HG03060 (cell line): Measurements from ENCODE around the gene TMEM255B.
"Not testable (repeated sequence)": the region's sequence is repeated elsewhere in the genome, so short reads cannot be mapped to it uniquely, and the experiment has no call there.

ENCODE experiments used
- ATAC-seq: cut with Tn5 transposase; IDR thresholded peaks from one replicate; pipeline ENCODE4 v1.9.1; 2021; ENCODE audit warnings: low read depth, moderate number of reproducible peaks; ENCODE audit not compliant: unreplicated experiment

Gene TMEM255B

DNA sequence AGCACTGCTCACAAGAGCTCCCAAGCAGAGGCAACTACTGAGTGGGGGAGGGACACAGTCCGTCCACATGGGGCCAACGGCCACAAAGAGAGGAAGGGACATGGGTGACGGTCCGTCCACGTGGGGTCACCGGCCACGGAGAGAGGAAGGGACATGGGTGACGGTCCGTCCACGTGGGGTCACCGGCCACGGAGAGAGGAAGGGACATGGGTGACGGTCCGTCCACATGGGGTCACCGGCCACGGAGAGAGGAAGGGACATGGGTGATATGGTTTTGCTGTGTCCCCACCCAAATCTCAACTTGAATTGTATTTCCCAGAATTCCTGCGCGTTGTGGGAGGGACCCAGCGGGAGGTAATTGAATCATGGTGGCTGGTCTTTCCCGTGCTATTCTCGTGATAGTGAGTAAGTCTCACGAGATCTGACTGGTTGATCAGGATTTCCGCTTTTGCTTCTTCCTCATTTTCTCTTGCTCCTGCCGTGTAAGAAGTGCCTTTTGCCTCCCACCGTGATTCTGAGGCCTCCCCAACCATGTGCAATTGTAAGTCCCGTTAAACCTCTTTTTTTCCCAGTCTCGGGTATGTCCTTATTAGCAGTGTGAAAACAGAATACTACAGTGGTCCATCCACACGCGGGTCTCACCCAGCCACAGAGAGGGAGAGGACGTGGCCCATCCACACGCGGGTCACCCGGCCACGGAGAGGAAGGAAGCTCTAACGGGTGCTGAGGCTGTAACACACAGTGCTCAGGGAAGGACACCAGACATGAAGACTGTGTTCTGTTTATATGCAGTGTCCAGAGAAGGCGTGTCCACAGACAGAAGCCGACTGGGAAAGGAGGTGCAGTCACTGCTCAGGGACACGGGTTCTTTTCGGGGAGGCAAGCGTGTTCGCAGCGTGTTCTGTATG, 56.4 kb downstream of the TMEM255B start:
- ATAC-seq = no peak

DNA sequence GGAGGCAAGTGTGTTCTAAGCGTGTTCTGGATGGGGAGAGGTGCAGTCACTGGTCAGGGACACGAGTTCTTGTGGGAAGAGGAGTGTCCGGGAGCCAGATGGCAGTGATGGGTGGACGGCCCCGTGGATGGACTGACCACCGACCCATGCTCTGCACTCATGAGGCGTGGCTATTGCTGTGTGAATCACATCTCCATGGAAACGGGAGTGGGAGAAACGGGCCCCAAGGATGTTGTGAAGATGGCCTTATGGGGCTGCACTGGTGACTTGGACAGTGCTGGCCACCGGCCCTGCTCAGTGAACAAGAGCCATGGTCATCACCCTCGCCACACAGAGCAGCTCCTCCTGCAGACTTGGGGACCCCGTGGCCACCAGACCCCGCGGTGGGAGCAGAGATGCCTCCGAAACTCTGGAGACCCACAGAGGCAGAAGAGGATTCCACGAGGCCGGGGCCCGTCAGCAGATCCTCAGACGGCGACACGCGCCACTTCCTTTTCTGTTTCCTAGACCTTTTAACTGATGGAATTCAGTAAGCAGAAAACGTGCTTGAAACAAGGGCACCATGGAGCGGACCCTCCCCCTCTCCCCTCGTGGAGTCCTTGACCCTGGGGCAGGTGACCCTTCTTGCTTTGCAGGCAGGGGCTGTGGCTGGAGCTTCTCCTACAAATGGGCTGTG, 57.4 kb downstream of the TMEM255B start:
- no peak for ATAC-seq

GRCh38 chr13:113816946-113817859, 58.2 kb downstream of the TMEM255B start:
- no peak for ATAC-seq

GRCh38 chr13:113817860-113818691, 59.0 kb downstream of the TMEM255B start:
- no peak for ATAC-seq

GRCh38 chr13:113818700-113819295, 59.8 kb downstream of the TMEM255B start:
- no peak for ATAC-seq

GRCh38 chr13:113819341-113819730, 60.3 kb downstream of the TMEM255B start:
- no peak for ATAC-seq

GRCh38 chr13:113819731-113820715, 61.0 kb downstream of the TMEM255B start:
- no peak for ATAC-seq

GRCh38 chr13:113820813-113821651, 62.0 kb downstream of the TMEM255B start:
- no peak for ATAC-seq

DNA sequence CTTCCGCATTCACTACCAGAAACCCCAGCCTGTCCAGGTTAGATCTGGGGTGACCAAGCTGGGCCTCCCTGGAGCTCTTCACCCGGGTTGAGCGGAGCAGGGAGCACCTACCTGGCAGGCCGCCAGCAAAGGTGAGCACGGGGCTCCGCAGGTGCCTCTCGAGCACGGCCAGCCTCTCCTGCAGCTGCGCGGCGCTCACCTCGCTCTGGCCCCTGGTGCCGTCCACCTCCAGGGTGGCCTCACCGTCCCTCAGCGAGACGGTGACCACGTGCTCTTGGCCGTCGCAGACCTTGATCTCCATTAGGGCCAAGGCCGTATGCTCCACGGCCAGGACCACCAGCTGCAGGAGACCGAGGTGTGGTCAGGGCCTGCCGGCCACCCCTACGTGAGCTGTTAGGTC, 62.8 kb downstream of the TMEM255B start:
- ATAC-seq = no peak

- no peak for ATAC-seq
Measured at GRCh38 chr13:113822266-113822665, 63.2 kb downstream of the TMEM255B start.

- no peak for ATAC-seq
Measured at GRCh38 chr13:113822956-113823744, 64.1 kb downstream of the TMEM255B start.

GRCh38 chr13:113823771-113824170, 64.7 kb downstream of the TMEM255B start:
- no peak for ATAC-seq

- no peak for ATAC-seq
Measured at GRCh38 chr13:113825841-113826240, 66.8 kb downstream of the TMEM255B start.

DNA sequence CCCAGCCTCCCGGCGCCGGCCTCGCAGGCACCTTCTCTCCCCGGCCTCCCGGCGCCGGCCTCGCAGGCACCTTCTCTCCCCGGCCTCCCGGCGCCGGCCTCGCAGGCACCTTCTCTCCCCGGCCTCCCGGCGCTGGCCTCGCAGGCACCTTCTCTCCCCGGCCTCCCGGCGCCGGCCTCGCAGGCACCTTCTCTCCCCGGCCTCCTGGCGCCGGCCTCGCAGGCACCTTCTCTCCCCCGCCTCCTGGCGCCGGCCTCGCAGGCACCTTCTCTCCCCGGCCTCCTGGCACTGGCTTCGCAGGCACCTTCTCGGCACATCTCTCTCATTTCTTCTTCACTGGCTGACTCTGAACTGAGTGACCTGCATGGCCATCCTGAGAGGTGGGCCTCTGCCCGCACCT, 67.4 kb downstream of the TMEM255B start:
- ATAC-seq = not testable (repeated sequence)

GRCh38 chr13:113827021-113827420, 68.0 kb downstream of the TMEM255B start:
- no peak for ATAC-seq

DNA sequence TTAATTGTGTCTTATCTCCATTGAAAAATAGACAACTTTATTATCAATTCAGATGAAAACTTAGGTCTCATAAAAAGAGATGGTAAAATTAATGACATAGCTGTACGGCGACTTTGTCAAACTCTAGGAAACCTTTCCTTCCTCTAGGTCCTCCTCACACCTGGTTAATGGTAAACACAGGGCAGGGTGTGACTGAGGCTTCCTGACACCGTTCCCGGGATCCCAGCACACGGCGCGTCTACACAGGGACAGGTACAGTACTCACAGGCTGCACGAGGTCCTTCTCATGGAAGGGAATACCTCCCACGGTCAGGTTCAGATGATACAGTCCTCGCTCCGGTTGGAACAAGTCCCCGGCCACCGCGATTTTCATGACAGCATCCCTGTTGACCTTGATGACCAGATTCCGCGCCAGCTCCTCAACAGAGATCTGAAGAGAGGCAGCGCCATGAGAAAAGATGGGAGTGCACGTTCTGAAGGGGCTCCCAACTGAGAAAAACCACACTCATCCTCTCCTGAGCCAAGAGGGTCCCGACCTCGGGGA, 69.3 kb downstream of the TMEM255B start:
- ATAC-seq = no peak
